Kidney glomerular epithelial cell (primary cell): ENCODE measurements around the gene KIAA0825.
"Not testable (repeated sequence)": the region's sequence is repeated elsewhere in the genome, so short reads cannot be mapped to it uniquely, and the experiment has no call there.

Source experiments
- DNase-seq: peaks from one replicate; lab custom pipeline; 2025; lab: John Stamatoyannopoulos, UW

The KIAA0825 gene

DNA sequence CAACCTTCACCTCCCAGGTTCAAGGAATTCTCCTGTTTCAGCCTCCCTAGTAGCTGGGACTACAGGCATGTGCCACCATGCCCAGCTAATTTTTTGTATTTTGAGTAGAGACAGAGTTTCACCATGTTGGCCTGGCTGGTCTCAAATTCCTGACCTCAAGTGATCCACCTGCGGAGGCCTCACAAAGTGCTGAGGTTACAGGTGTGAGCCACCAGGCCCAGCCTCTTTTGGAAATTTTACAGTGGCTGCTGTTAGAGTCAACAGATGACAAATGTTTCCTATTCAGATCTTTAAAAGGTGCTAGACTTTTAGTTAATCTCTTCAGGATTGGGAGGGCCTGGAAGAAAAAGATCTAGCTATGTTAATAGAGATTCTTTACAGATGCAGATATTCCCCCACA, 45.1 kb downstream of the KIAA0825 start:
- DNase-seq: not testable (repeated sequence)

DNA sequence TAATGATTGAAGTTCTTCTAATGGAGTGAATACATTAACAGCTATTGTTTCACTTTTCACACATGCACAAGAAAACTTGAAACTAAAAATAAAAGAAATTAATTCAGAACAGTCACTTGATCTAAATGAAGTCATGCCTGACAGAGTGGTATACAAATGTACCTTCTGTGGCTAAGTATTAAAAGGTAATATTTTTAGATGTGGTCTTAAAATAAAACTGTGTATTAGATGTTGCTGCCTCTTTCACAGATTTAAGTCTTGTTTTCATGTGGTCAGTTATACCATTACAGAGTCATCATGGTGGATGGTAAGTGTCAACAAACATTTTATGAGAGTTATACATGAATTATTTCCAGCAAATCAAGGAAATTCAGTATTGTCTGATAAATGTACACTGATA, 47.0 kb downstream of the KIAA0825 start:
- DNase-seq: no peak

DNA sequence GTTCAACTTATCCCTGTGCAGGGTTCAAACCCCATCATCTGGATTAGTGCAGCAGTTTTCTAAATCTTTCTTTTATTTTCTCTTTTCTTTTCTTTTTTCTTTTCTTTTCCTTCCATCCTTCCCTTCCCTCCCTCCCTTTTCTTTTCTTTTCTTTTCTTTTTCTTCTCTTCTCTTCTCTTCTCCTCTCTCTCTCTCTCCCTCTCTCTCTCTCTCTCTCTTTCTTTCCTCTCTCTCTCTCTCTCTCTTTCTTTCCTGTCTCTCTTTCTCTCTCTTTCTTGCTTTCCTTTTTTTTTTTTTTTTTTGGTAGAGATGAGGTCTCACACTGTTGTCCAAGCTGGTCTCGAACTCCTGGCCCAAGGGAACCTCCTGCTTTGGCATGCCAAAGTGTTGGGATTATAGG, 53.6 kb downstream of the KIAA0825 start:
- no peak for DNase-seq

DNA sequence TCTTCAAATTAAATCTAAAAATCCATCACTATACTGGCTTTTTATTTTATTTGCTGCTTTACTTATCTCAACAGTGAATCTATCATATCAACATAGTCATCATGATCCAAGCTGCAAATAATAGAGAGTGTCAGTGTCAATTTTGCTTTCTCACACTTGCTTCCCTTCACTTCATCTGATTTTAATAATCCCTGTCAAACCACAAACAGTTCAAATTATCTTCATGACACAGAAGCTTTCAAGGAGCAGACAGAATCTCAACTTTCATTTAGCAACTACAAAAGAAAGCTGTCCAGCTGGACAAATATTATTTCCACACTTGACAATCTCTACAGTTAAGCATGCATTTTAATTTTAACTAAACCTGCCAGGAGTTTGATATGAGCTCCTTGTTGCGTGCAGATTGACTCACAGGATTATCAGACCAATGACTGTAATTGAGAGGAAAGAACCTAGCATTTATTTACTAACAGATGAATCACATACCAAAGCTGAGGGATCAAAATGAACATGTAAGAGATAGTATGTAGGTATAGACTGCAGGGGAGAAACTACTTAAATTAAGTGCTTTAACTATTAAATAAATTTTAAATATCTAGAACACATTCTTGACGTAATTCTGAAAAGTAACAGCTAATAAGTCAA, 56.0 kb downstream of the KIAA0825 start:
- peak; percentile 7 for DNase-seq

DNA sequence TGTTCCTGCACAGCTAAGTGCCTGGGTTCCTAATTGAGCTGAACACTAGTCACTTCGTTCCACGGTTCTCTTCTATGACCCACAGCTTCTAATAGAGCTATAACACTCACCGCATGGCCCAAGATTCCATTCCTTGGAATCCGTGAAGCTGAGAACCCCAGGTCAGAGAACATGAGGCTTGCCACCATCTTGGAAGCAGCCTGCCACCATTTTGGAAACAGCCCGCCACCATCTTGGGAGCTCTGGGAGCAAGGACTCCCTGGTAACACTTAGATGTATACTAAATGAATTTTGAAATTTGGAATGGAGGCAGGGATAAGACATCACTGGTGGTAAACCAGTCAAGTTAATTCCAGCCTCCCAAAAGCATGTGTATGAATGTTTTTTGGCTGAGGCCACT, 60.4 kb downstream of the KIAA0825 start:
- no peak for DNase-seq

DNA sequence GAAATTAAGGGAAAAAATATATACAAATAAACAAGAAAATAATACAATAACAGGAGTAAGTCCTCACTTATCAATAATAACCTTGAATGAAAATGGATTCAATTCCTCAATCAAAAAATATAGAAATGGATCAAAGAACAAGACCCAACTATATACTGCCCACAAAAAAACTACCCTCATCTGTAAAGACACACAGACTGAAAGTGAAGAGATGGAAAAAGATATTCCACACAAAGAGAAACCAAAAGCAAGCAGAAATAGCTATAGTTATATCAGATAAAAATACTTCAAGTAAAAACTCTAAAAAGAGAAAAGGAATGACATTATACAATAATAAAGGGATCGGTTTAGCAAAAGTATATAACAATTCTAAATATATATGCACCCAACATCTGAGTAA, 66.5 kb downstream of the KIAA0825 start:
- DNase-seq: no peak

DNA sequence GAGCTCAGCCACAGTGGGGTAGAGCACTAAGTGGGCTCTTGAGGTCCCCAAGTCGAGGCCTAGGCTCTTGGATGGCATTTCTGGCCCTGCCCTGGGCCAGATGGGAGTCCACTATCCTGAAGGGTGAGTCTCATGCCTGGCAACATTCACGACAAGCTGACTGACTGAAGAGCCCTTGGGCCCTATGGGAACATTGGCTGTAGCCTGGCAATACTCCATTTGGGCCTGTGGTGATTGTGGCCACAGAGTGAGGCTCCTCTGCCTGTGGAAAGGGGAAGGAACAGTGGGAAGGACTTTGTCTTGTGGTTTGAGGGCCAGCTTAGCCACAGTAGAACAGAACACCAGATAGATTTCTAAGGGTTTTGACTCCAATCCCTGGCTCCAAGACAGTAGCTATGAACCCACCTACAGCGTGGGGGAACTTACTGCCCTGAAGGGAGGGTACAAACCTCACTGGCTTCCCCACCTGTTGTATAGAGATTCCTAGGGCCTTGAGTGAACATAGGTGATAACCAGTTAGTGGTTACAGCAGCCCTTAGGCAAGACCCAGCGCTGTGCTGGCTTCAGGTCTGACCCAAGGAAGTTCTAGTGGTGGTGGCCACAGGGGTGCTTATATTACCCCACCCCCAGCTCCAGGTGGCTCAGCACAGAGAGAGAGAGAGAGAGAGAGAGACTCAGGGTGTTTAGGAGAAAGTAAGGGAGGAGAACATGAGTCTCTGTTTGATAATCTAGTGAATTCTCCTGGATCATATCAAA, 72.4 kb downstream of the KIAA0825 start:
- DNase-seq: no peak

DNA sequence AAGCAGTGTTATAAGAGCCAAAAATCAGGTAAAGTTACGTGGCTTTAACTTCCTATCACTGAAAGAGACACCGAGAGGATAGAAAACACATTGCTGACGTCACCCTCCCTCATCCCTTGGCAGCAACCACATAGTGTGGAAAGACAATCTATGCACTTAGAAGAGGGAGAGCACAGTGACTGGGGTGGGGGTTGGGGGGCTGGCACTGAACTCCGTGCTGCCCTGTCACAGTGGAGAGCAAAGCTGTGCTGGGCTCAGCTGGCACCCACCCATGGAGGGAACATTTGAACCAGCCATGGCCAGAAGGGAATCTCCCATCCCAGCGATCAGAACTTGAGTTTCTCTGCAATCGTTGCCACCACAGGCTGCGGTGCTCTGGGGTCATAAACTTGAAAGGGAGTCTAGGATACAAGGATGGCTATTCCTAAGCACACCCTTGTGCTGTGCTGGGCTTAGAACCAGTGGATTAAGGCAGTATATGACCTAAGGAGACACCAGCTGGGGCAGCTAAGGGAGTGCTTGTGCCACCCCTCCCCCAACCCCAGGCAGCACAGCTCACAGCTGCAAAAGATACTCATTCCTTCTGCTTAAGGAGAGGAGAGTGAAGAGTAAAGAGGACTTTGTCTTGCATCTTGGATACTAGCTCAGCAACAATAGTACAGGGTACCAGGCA, 73.4 kb downstream of the KIAA0825 start:
- DNase-seq: no peak

DNA sequence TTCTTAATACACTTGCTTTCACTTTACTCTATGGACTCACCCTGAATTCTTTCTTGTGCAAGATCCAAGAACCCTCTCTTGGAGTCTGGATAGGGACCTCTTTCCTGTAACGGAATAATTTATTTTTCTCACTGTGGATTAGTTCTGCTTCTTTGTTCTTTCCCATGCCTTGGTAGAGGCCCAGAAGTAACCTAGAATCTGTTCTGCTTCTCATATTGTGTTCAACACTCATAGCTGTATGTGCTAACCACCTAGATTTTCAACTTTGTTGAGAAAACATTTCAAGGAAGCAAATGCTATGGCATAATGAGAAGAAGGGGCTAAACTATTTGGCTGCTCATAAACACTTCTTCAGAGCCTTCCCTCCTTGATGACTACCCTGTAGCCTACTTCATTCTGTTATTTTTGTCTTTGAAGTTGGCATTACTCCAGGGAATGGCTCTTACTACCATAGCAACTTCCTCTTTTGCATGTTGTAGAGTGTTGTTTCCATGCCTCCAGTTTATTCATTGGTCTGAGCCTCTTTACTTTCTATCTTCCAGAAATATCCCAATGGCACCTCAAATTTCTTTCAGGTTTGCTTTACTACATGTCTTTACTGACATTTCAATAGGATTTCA, 74.3 kb downstream of the KIAA0825 start:
- DNase-seq: no peak

DNA sequence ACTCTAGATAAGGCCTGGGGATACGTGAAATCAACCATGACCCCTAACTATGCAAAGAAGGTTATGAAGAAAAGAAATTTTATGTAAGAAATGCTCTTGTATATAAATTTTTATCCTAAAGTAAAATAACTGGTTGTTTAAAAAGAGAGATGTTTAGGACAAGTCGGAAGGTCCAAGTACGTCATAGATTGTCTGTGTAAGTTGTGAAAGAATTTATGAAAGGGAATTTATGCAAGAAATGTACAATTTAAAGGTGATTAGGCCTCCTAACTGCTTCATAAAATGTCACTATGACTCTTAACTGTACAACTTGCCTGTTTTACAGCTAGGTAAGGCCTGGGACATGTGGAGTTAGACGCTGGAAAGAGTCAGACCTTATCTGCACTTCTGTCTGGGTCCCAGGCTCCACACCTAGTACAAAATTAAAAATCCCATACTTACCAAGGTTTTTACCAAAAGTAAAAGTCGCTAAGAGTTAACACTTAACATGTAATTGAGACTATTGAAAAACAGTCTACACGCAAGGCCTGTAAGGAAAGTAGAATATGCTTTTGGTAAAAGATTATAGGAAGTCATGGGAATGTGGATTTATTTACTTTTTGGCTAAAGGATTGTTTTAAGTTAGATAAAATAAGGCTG, 77.4 kb downstream of the KIAA0825 start:
- no peak for DNase-seq

DNA sequence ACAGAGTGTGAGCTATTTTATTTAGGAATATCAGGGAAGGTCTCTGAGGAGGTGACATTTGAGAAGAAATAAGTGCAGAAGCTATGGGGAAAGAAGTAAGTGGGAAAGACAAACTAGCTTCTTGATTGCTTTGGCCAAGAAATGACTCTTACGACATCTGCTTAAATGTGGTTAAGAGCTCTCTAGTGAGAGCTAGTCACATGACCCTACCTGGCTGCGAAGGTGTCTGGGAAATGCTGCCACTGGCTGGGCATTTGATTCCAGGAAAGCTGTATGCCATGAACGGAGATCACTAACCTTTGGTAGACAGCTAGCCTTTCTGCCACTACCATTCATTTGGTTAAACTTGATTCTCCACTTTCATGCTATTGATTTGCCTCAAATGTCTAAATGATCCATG, 80.1 kb downstream of the KIAA0825 start:
- DNase-seq: no peak

DNA sequence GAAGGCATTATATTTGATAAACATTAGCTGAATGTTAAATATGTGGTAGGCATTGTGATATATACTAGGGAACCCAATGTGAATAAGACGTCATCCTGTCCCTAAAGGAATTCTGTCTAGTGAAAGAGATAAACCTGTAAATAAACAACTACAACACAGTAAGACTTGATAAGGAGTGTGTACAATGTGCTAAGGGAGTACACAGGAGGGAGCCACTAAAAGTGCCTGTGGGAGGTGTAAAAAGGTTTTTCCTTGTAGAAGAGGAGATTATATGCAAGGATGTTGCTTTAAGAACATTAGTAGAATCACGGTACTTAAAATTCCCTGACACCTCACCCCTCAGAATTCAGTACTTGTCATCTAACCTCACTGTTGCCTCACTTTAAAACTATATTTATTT, 91.7 kb downstream of the KIAA0825 start:
- no peak for DNase-seq

DNA sequence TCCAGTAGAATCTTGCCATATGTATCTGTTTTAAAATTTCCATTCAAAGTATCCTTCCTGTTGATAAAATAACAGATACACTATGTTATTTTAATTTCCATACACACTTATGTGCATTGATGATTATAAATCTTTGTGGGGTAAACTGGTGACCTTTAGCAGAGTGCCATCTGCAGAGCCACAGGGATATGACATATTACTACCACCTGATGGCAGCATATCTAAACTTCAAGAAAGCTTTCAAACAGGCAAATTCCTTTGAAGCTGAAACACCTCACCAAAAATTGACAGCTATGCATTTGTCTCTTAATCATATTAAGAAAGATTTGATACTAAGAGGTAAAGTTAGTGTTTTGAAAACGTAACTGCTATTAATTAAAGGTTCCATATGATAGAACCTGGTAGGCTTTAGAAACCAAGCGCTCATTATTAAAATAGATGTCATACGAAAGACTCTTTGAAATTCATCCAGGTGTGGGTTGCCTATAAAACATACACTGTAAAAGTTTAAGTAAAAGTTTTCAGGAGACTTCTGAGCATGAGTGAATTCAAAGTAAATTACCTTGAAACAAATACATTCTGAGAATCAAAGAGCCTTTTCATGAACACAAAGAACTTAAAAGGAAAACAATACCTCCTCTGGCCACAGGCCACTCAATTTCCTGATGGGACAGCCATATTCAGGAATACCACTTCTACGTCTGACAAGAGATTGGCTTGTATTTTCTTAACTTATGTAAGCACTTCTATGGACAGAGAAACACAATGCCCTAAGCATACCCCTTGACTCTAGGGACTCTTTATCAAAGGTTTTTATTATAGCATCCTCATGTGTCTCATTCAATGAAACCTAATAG, 93.3 kb downstream of the KIAA0825 start:
- DNase-seq: peak; percentile 32

DNA sequence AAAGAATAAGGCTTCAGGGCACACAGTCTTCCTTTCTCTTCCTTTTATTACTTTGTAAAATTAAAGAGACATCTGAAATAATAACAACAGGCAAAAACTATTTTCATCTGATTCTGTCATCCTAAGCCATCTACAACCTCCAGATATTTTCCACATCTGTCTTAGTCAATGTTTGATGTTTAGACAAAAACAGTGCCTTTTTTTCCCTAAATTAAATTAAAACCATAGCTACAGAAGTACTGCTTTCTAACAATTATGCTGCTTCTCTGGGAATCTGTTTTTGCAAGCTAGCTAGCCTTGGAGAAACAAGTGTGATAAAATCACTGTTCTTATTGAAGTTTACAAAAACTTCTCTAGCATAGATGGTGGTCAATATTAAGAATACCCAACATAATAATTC, 95.4 kb downstream of the KIAA0825 start:
- no peak for DNase-seq

DNA sequence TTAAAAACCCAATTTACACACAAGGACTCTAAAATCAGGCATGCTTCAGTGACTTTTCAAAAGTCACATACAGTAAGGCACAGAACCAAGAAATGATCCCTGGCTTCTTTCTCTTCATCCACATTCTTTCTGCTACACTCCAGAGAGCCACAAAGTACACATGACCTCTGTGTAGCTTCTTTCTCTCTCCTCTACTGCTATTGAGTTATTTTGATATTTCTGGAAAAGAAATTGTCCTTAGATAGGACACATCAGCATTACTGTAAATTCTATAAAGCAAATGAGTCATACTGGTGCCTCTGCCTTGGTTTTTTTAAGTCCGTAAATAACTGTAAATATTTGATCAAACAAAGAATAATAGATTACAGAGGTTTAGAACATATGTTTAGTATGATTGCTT, 96.3 kb downstream of the KIAA0825 start:
- DNase-seq: no peak

DNA sequence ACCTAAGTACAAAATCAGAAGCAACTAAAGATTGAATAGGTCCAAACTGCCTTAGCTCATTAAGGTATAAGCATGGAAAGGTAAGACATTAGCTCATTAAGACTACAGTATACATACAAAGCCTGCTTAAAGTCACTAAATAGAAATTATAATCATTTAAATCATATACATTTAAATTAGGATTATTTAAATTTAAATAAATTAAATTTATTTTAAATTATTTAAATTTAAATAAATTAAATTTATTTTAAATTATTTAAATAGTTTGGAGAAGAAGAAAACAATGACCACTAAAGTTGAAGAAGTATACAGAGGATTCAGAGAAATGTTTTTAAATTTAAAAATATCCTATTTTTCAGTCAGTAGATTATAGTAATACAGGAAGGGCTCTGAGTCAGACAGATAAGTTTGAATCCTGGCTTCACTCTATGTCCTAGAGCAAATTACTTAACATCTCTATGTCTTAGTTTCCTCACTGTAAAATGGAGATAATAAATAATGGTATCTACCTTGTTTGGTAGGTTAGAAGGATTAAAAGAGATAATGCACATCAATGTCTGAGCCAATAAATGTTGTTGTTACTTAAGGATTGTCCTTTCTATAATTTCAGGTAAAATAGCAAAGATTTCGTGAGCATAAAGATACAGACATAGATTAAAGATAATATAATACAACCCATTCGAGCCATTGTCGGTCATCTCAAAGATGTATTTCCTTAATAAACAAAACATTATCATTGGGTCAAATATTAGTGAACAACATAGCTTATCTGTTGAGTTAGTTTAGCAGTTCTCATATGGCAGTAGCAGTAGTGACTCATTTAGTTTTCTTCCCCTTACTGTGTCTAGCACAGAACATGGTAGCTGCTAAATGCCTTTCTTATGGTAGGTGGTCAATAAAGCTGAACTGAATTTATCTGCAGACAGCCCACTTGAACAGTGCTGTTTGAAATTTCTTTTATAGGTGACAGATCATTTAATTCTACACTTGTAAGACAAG, 100.6 kb downstream of the KIAA0825 start:
- no peak for DNase-seq

DNA sequence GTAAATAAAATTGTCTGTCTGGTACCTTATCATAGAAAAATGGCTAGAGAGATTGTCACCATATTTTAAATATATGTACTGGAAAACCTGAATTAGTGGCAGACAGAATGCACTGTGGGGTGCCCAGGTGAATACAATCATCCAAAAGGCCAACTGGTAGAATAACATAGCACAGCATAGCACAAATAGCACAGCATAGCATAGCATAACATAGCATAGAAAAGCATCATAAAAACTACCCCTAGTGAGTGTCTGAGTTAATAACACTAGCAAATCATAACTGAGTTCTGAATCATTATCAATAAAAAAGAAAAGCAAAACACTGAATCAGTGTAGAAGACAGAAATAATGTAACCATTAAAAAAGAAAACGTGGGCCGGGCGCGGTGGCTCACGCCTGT, 102.3 kb downstream of the KIAA0825 start:
- DNase-seq: no peak

DNA sequence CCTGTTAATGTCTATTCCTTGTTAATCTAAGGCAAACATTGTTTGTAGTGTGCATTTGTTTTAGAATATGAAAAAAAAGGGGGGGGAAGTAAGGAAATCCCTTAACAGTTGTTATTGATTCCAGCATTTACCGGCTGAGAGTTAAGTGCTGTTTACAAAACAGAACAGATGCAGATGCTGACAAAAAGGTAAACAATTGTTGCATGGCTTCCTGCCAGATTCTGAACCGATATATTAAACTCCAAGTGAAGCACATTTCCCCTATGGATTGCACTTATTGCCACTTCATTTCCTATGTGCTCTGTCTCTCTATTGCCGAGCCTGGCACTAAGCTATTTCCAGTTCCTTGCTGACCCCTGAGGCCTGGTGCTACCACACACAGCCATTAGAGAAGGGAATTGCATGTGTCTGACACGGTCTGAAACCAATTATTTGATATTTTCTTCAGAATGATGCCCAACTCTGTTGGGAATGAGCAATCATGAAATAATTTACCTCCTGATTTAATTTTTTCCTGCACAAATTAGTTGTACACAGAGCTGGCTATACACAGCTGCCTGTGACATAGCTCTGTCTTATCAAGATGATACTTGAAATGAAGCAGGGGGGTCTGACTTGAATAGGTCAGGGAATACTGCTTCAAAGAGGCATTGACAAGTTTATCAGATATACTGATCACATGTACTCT, 109.8 kb downstream of the KIAA0825 start:
- DNase-seq: no peak

DNA sequence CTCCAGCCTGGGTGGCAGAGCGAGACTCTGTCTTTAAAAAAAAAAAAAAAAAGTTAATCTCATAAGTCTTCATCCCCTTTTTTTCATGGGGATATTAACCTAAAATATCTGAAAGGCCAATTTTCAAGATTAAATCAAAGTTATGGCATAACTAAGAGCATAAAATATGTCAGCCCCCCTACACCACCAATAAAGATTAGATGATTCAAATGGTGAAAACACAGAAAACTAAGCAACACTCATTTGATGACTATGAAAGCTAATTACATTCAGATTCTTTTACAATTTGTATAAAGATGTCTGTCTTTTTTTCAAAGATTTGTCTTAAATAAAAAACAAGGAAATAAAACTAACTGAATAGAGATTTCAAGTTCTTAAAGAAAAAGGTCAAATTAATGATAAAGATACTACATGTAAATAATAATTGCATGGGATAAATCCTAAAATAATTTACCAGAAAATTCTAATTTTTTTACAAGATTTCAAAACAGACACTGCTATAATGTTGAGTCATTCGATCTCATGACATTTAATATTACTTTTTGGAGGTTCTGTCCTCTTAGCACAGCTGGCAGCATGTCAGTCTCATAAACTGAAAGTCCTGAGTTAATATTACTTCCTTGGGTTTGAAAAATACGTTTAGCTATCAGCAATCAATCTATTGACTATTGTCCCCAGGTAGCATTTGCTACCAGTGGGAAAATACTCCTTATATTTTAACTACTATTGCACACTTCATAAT, 112.9 kb downstream of the KIAA0825 start:
- no peak for DNase-seq
